Stomach (tissue), 4 donors: ENCODE results near the gene CCNYL1.

Experiments
- POLR2A ChIP-seq, 4 donors: fragments of 450-650 bp; IDR thresholded peaks; one replicate each; pipeline ENCODE4 v1.6.1; 2016; ENCODE audit warnings: antibody characterized with exemption in 4 of 4, control low read depth in 2 of 4, mild to moderate bottlenecking in 1 of 4, moderate library complexity in 1 of 4
- TF ChIP-seq, protein P1 (sequence below), 7 experiments: fragments of 450-650 bp in 4 of 7; fragments of 200-600 bp in 3 of 7; sonication (generic) in 3 of 7; IDR thresholded peaks; one replicate each; pipeline ENCODE4 v1.5.1; 2016 to 2019; ENCODE audit warnings: antibody characterized with exemption in 7 of 7, control low read depth in 2 of 7, mild to moderate bottlenecking in 1 of 7

DNA sequence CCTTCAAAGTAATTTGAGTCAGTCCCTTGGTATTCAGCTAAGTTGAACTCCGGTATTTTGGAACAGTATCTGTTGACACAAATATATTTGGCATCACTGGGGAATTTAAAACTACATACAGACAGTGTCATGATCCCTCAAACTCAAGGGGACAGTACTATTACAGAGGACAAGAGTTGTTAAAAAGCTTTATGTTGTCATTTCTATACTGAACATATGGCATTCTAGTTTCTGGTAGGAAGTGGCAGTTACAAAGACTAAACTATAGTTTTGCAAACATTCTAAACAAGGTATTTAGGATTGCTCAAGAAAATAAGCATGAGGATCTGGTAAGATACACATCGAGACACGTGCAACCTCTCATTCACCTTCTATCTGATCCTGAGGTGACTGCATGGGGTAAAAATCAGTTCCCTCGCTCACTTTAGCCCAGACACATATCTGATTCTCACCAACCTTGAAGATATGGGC lies 16.6 kb upstream of the CCNYL1 start:
- TF ChIP-seq, protein P1, sequence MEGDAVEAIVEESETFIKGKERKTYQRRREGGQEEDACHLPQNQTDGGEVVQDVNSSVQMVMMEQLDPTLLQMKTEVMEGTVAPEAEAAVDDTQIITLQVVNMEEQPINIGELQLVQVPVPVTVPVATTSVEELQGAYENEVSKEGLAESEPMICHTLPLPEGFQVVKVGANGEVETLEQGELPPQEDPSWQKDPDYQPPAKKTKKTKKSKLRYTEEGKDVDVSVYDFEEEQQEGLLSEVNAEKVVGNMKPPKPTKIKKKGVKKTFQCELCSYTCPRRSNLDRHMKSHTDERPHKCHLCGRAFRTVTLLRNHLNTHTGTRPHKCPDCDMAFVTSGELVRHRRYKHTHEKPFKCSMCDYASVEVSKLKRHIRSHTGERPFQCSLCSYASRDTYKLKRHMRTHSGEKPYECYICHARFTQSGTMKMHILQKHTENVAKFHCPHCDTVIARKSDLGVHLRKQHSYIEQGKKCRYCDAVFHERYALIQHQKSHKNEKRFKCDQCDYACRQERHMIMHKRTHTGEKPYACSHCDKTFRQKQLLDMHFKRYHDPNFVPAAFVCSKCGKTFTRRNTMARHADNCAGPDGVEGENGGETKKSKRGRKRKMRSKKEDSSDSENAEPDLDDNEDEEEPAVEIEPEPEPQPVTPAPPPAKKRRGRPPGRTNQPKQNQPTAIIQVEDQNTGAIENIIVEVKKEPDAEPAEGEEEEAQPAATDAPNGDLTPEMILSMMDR (IDR thresholded peaks at IDR 0.05) = no peak
- no peak for TF ChIP-seq POLR2A (IDR thresholded peaks at IDR 0.05)
